OCI-LY1 (cell line): ENCODE results near the gene KCNMA1.

Source experiments
- EZH2 ChIP-seq: fragments of 200-600 bp; sonication (generic), shearing (Covaris generic); IDR thresholded peaks from 2 replicates; pipeline ENCODE4 v1.8.0; 2017; ENCODE audit warnings: borderline replicate concordance, mixed run types, mild to moderate bottlenecking, antibody characterized with exemption, low read length, moderate library complexity, mixed read lengths
- TF ChIP-seq, protein P1 (sequence below): fragments of 200-600 bp; sonication (generic), shearing (Covaris generic); IDR thresholded peaks from 2 replicates; pipeline ENCODE4 v1.5.1; 2017; ENCODE audit warnings: mild to moderate bottlenecking, antibody characterized with exemption, low read length, moderate library complexity, mixed read lengths

DNA sequence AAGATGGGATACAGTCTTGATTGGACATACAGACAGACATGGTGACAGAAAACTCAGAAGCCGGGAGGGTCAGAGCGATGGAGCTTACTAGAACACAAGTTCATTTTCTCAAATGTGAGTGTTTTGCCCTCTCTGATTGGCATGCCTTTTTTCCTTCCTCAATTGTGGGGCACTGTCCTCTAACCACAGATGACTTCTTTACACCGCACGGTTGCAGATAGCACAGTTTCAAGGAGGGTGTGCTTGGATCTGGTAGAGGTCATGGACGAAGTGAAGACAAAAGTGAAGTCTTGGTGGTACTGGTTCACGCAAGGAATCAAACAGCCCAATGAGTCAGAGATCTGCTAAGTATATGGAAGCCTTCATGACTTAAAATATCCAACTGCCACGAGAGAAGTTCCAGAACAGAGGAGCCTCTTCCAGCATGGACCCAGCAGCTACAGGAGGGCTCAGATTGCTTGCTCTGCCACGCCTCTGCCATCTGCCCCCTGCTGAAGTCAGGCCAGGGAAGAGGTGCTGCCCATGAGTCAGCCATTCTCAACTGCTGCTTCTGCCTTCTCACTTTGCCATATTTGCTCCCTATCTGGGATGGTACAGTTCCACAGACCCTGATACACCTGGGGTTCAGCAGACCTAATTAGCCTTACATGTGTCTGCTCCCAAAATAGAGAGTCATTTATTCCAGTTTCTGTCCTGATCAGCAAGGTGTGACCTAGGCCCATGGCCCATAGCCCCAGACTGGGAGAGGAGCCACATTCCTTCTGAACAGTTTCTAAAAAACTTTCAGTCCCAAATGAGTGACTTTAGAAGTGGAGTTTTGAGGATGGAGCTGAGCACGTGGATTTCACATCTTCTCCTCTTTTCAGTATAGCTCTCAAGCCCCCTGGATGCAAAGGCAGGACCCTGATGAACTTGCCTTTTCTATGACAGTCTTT, 413.8 kb downstream of the KCNMA1 start:
- TF ChIP-seq, protein P1, sequence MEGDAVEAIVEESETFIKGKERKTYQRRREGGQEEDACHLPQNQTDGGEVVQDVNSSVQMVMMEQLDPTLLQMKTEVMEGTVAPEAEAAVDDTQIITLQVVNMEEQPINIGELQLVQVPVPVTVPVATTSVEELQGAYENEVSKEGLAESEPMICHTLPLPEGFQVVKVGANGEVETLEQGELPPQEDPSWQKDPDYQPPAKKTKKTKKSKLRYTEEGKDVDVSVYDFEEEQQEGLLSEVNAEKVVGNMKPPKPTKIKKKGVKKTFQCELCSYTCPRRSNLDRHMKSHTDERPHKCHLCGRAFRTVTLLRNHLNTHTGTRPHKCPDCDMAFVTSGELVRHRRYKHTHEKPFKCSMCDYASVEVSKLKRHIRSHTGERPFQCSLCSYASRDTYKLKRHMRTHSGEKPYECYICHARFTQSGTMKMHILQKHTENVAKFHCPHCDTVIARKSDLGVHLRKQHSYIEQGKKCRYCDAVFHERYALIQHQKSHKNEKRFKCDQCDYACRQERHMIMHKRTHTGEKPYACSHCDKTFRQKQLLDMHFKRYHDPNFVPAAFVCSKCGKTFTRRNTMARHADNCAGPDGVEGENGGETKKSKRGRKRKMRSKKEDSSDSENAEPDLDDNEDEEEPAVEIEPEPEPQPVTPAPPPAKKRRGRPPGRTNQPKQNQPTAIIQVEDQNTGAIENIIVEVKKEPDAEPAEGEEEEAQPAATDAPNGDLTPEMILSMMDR, result no peak
- TF ChIP-seq EZH2, result no peak
